OCI-LY3 (cell line): Measurements from ENCODE around the gene MGME1.

Experiments
- CTCF ChIP-seq: fragments of 200-600, 300-600 bp; sonication (generic); IDR thresholded peaks from 2 replicates; pipeline ENCODE4 v1.5.1; 2014; ENCODE audit warnings: antibody characterized with exemption, low read length, low read depth
- EZH2phosphoT487 ChIP-seq: fragments of 200-600 bp; shearing (Covaris generic); IDR thresholded peaks from 2 replicates; pipeline ENCODE4 v1.6.1; 2018; ENCODE audit warnings: antibody characterized with exemption, mixed run types, low read depth

- TF ChIP-seq CTCF (no peak; the same call in 1 of the 2 replicates), EZH2phosphoT487 (no peak)
Measured at GRCh38 chr20:17966432-17967310, 2.1 kb upstream of the MGME1 start.
